Measurements from ENCODE around the gene SLC25A29. TPM values are rescaled to one million over a fixed set of nuclear protein-coding genes. Genes with fewer than 3 reads are reported as not detected.

The SLC25A29 gene
- total and polyA plus RNA-seq, 2 of the 13 experiments (the other 11 are each of a cell fraction or from before 2014, with no cell fraction given): 12.2 to 17.2 TPM

DNA sequence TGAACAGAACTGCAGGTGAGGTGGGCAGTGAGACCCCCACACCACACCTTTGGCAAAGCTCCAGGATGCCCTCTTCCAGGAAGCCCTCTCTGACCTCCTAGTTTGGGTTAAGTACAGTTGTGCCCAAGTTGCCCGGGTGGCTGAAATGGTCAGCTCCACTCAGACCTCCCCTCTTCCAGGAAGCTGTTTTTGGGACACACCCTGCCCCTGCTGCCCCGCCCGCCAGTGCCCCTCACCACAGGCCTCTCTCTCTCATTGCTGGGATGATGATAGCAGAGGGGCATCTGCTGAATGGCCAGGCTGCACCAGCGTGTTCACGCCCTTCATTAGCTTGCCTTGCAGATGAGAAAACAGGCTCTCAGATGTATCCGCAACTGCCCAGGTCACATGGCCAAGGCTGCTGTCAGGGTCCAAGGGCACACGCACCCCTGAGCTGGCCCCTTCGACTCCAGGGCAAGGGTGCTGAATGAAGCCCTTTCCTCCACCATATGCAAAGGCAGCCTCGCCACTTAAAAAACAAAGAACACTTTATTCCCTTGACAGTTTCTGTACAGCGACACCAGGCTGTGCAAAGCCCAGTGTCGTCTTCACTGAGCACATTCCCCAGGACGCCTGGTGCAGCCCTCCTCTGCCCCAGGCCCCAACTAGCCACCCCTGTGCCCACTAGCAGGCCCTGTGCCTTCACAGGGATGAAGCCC lies 15.5 kb downstream of the SLC25A29 start (continued):
- TF ChIP-seq SRSF1 (optimal IDR thresholded peaks at IDR 0.05; ENCODE audit: low read depth, low read length) (no peak), SUZ12 (IDR thresholded peaks at IDR 0.05; ENCODE audit: low read depth, low read length) (no peak), KDM2A (CRISPR knock-in tag; IDR thresholded peaks at IDR 0.05; ENCODE audit: borderline replicate concordance, low read depth) (peak; percentile 73), MZF1 (CRISPR knock-in tag; IDR thresholded peaks at IDR 0.05; ENCODE audit: borderline replicate concordance) (no peak), HDAC6 (IDR thresholded peaks at IDR 0.05; ENCODE audit: low read depth, low read length) (no peak), ZNF773 (CRISPR knock-in tag; IDR thresholded peaks at IDR 0.05; ENCODE audit: borderline replicate concordance) (no peak), GABPA (IDR thresholded peaks at IDR 0.05; ENCODE audit: low read depth, low read length) (no peak), GABPA (CRISPR knock-in tag; IDR thresholded peaks at IDR 0.05; ENCODE audit: low read depth) (no peak), ZNF564 (CRISPR knock-in tag; IDR thresholded peaks at IDR 0.05) (peak; percentile 71; the same call in 1 of the 2 replicates), ZNF12 (CRISPR knock-in tag; IDR thresholded peaks at IDR 0.05) (no peak), NFATC3 (CRISPR knock-in tag; IDR thresholded peaks at IDR 0.05) (no peak), ZNF660 (CRISPR knock-in tag; IDR thresholded peaks at IDR 0.05; ENCODE audit: borderline replicate concordance, low read depth) (no peak), FOXK2 (IDR thresholded peaks at IDR 0.05) (no peak), ZNF652 (CRISPR knock-in tag; IDR thresholded peaks at IDR 0.05; ENCODE audit: borderline replicate concordance, low read depth) (no peak), ZNF557 (CRISPR knock-in tag; IDR thresholded peaks at IDR 0.05) (no peak), TSC22D2 (CRISPR knock-in tag; IDR thresholded peaks at IDR 0.05; ENCODE audit: borderline replicate concordance) (no peak), PHF20 (CRISPR knock-in tag; IDR thresholded peaks at IDR 0.05) (0 out of 2 replicates have a peak, but pooled peaks have one; percentile 49)
- TF ChIP-seq, protein P1, sequence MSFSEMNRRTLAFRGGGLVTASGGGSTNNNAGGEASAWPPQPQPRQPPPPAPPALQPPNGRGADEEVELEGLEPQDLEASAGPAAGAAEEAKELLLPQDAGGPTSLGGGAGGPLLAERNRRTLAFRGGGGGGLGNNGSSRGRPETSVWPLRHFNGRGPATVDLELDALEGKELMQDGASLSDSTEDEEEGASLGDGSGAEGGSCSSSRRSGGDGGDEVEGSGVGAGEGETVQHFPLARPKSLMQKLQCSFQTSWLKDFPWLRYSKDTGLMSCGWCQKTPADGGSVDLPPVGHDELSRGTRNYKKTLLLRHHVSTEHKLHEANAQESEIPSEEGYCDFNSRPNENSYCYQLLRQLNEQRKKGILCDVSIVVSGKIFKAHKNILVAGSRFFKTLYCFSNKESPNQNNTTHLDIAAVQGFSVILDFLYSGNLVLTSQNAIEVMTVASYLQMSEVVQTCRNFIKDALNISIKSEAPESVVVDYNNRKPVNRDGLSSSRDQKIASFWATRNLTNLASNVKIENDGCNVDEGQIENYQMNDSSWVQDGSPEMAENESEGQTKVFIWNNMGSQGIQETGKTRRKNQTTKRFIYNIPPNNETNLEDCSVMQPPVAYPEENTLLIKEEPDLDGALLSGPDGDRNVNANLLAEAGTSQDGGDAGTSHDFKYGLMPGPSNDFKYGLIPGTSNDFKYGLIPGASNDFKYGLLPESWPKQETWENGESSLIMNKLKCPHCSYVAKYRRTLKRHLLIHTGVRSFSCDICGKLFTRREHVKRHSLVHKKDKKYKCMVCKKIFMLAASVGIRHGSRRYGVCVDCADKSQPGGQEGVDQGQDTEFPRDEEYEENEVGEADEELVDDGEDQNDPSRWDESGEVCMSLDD (CRISPR knock-in tag; IDR thresholded peaks at IDR 0.05; ENCODE audit: borderline replicate concordance): no peak
- TF ChIP-seq, protein P2, sequence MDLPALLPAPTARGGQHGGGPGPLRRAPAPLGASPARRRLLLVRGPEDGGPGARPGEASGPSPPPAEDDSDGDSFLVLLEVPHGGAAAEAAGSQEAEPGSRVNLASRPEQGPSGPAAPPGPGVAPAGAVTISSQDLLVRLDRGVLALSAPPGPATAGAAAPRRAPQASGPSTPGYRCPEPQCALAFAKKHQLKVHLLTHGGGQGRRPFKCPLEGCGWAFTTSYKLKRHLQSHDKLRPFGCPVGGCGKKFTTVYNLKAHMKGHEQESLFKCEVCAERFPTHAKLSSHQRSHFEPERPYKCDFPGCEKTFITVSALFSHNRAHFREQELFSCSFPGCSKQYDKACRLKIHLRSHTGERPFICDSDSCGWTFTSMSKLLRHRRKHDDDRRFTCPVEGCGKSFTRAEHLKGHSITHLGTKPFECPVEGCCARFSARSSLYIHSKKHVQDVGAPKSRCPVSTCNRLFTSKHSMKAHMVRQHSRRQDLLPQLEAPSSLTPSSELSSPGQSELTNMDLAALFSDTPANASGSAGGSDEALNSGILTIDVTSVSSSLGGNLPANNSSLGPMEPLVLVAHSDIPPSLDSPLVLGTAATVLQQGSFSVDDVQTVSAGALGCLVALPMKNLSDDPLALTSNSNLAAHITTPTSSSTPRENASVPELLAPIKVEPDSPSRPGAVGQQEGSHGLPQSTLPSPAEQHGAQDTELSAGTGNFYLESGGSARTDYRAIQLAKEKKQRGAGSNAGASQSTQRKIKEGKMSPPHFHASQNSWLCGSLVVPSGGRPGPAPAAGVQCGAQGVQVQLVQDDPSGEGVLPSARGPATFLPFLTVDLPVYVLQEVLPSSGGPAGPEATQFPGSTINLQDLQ (CRISPR knock-in tag; IDR thresholded peaks at IDR 0.05): no peak
- TF ChIP-seq, protein P3, sequence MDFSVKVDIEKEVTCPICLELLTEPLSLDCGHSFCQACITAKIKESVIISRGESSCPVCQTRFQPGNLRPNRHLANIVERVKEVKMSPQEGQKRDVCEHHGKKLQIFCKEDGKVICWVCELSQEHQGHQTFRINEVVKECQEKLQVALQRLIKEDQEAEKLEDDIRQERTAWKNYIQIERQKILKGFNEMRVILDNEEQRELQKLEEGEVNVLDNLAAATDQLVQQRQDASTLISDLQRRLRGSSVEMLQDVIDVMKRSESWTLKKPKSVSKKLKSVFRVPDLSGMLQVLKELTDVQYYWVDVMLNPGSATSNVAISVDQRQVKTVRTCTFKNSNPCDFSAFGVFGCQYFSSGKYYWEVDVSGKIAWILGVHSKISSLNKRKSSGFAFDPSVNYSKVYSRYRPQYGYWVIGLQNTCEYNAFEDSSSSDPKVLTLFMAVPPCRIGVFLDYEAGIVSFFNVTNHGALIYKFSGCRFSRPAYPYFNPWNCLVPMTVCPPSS (IDR thresholded peaks at IDR 0.05): no peak
